Testis (tissue), 3 donors: ENCODE measurements around the gene PLIN4. TPM values are rescaled to one million over a fixed set of nuclear protein-coding genes. Genes with fewer than 3 reads are reported as not detected.

Experiments used
- DNase-seq: peaks from one replicate; pipeline ENCODE4 v3.0.0-alpha.2; 2019
- H3K27ac ChIP-seq, 2 donors: fragments of 200-600 bp; sonication (generic); one replicate each; pipeline ENCODE4 v1.5.1; 2019
- H3K27me3 ChIP-seq: fragments of 200-600 bp; sonication (generic); one replicate; pipeline ENCODE4 v1.5.1; 2019
- H3K36me3 ChIP-seq: fragments of 200-600 bp; sonication (generic); one replicate; pipeline ENCODE4 v1.5.1; 2017; ENCODE audit warnings: low read depth; ENCODE audit errors: missing control alignments
- H3K4me1 ChIP-seq: fragments of 200-600 bp; sonication (generic); one replicate; pipeline ENCODE4 v1.5.1; 2019
- H3K4me3 ChIP-seq, 2 donors: fragments of 200-600 bp; sonication (generic); one replicate each; pipeline ENCODE4 v1.5.1; 2017 to 2019
- H3K9me3 ChIP-seq: fragments of 200-600 bp; sonication (generic); one replicate; pipeline ENCODE4 v1.5.1; 2017
- POLR2A ChIP-seq: fragments of 450-650 bp; IDR thresholded peaks from one replicate; pipeline ENCODE4 v1.6.1; 2017; ENCODE audit warnings: antibody characterized with exemption, mild to moderate bottlenecking, moderate library complexity
- whole genome bisulfite sequencing, 2 donors: methylation state at CpG; one replicate each; pipeline ENCODE4 v1.1.5; 2018; 5-methylcytosine and 5-hydroxymethylcytosine counted together
- intact Hi-C: fragments of 100-400 bp; cut with DNase I; formaldehyde crosslinking; loops from one replicate; pipeline ENCODE4 v1.15.1; 2023; ENCODE audit warnings: low total_unique reads
- polyA plus RNA-seq: library from polyadenylated mRNA; stranded (reverse); fragments of 350-450 nt; fragmentation: Illumina TruSeq; extraction: RNeasy Lipid Tissue Mini Kit (QIAGEN cat#74804); gene quantifications from one replicate; pipeline ENCODE4 v1.2.3, GENCODE V29; 2014; ENCODE audit warnings: low read depth, low replicate concordance; ENCODE audit not compliant: insufficient read depth
- total RNA-seq, 2 donors: library from RNA; depleted of rRNA; stranded (reverse); fragments of >200 nt; gene quantifications; one replicate each; pipeline ENCODE4 v1.2.3, GENCODE V29; 2016
- TF ChIP-seq, protein P1 (sequence below), 3 experiments: fragments of 450-650 bp in 2 of 3; fragments of 200-600 bp in 1 of 3; sonication (generic) in 1 of 3; IDR thresholded peaks; one replicate each; pipeline ENCODE4 v1.5.1; 2016 to 2019; ENCODE audit warnings: antibody characterized with exemption in 3 of 3, mild to moderate bottlenecking in 2 of 3, moderate library complexity in 1 of 3

PLIN4 gene
- total and polyA plus RNA-seq, 3 donors from 2014 or later = 2.8 to 4.0 (median 3.7) TPM

DNA sequence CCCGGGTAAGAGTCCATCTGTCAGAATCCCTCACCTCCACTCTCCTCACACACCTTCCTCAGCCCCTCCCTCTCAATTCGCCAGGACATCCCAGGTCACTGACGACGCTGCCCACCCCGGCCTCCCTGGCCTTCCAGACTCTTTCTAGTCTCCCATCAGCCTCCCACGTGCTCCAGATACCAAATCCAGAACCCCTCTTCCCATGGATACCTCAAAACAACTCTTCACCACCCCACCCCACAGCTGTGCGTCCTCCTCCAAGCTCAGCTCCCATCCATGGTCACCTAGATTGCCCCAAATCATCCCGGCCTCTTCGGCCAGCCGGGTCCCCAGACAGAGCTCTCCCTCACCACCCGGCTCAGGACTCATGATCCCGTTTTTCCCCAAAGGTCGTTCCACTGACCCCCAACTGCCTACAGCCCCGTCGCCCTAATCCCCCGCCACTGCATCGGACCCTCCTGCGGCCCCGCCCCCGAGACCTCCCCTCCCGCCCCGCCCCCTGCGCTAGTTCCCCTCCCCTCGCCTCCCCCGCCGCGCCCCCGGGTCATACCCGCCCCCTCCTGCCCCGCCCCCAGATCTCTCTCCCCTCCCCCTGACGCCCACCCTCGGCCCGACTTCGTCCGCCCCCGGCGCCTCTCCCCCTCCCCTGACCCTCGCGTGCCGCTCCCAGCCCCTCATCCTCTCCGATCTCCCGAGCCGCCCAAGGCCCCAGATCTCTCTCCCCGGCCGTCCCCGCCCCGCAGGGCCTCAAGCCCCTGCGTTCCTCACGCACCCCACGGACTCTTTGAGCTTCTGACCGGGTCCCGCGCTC, 61.2 kb downstream of the PLIN4 start:
- peak; percentile 67 for DNase-seq
- whole genome bisulfite sequencing, 2 donors = 1% methylated on average over 26 to 32 of the region's 53 CpGs
- no peaks in the 10 kb centered on the region for H3K36me3 ChIP-seq
- H3K4me1 ChIP-seq = peaks cover 31% of the 10 kb centered on the region
- TF ChIP-seq POLR2A = no peak
- TF ChIP-seq, protein P1, sequence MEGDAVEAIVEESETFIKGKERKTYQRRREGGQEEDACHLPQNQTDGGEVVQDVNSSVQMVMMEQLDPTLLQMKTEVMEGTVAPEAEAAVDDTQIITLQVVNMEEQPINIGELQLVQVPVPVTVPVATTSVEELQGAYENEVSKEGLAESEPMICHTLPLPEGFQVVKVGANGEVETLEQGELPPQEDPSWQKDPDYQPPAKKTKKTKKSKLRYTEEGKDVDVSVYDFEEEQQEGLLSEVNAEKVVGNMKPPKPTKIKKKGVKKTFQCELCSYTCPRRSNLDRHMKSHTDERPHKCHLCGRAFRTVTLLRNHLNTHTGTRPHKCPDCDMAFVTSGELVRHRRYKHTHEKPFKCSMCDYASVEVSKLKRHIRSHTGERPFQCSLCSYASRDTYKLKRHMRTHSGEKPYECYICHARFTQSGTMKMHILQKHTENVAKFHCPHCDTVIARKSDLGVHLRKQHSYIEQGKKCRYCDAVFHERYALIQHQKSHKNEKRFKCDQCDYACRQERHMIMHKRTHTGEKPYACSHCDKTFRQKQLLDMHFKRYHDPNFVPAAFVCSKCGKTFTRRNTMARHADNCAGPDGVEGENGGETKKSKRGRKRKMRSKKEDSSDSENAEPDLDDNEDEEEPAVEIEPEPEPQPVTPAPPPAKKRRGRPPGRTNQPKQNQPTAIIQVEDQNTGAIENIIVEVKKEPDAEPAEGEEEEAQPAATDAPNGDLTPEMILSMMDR (IDR thresholded peaks at IDR 0.05) = no peak
- H3K4me3 ChIP-seq = peak overlapping the region; percentile 82 to 87
- H3K27me3 ChIP-seq = no peaks in the 10 kb centered on the region
- H3K9me3 ChIP-seq = no peaks in the 10 kb centered on the region
- intact Hi-C loops = loop anchor here (2.0 to 10.0 kb wide), 2 partner anchors 14 to 52 kb away; partner anchors contain the start of genes CHAF1A and SH3GL1
- H3K27ac ChIP-seq = peak overlapping the region; percentile 86 to 92

DNA sequence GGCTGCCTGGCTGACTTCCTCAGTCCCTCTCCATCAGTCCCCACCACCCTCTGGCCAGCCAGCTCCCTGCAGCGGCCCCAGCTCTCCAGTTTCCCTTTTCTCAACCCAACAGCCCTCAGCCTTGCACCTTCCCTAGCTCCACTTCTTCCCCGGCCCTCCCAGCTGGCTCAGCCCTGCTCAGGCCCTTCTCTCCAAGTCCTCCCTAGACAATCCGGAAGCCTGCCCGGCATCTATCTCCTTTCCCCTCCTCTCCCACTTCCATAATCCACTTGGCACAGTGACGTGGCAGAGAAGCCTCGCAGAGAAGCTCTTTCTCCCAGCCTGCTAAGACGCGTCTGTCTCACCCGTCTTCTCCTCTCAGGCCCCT, 61.8 kb downstream of the PLIN4 start:
- H3K4me1 ChIP-seq = peaks cover 31% of the 10 kb centered on the region
- DNase-seq = peak; percentile 63
- peak overlapping the region; percentile 82 to 87 for H3K4me3 ChIP-seq
- intact Hi-C loops = loop anchor here (2.0 to 10.0 kb wide), 2 partner anchors 14 to 52 kb away; partner anchors contain the start of genes CHAF1A and SH3GL1
- H3K9me3 ChIP-seq = no peaks in the 10 kb centered on the region
- peak overlapping the region; percentile 86 to 92 for H3K27ac ChIP-seq
- no peaks in the 10 kb centered on the region for H3K36me3 ChIP-seq
- no peaks in the 10 kb centered on the region for H3K27me3 ChIP-seq
- TF ChIP-seq, protein P1 (IDR thresholded peaks at IDR 0.05) = no peak
- no peak for TF ChIP-seq POLR2A
- 4 to 5% methylated on average over 9 of the region's 9 CpGs for WGBS, 2 donors

DNA sequence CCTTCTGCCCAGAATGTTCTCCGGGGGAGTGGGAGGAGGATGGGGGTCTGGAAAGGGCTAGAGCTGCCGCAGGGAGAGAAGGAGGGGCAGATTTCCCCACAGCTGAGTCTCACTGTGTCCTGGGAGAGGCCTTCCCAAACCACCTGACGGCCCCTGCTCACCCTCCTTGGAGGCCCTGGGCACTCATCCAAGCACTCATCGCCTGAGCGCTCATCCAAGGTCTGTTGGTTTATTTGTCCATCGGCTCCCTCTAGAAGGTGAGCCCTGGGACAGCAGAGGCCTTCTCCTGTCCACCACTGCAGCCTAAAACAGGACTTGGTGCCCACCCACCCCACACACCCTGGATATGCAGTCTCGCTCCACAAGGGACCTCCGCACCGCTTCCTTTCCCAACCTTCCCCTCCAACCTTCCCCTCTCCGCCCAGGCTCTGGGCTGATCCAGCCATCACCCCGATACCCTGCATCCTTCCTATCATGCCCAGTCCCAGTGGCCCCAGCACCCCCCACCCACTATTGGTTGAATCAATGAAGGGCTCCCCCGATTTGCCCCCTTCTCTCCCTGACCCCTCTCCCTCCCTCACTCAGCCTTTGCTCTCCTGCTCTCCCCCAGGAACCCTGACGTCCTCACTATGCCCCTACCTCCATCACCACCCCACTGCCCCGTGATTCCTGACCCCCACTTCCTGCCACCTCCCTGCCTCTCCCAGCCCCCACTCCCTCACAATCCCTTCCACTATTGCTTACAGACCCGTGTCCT, 62.4 kb downstream of the PLIN4 start:
- H3K4me1 ChIP-seq = peaks cover 31% of the 10 kb centered on the region
- intact Hi-C loops = loop anchor here (2.0 to 10.0 kb wide), 2 partner anchors 15 to 51 kb away; partner anchors contain the start of genes CHAF1A and SH3GL1
- peak overlapping the region; percentile 86 to 92 for H3K27ac ChIP-seq
- peak; percentile 86 for DNase-seq
- peak overlapping the region in 1 of 2 donors; percentile 87 for H3K4me3 ChIP-seq
- no peaks in the 10 kb centered on the region for H3K36me3 ChIP-seq
- no peaks in the 10 kb centered on the region for H3K9me3 ChIP-seq
- no peaks in the 10 kb centered on the region for H3K27me3 ChIP-seq
- no peak for TF ChIP-seq POLR2A
- TF ChIP-seq, protein P1 (IDR thresholded peaks at IDR 0.05) = no peak
- WGBS, 2 donors = 19 to 41% methylated on average over 14 to 15 of the region's 15 CpGs

DNA sequence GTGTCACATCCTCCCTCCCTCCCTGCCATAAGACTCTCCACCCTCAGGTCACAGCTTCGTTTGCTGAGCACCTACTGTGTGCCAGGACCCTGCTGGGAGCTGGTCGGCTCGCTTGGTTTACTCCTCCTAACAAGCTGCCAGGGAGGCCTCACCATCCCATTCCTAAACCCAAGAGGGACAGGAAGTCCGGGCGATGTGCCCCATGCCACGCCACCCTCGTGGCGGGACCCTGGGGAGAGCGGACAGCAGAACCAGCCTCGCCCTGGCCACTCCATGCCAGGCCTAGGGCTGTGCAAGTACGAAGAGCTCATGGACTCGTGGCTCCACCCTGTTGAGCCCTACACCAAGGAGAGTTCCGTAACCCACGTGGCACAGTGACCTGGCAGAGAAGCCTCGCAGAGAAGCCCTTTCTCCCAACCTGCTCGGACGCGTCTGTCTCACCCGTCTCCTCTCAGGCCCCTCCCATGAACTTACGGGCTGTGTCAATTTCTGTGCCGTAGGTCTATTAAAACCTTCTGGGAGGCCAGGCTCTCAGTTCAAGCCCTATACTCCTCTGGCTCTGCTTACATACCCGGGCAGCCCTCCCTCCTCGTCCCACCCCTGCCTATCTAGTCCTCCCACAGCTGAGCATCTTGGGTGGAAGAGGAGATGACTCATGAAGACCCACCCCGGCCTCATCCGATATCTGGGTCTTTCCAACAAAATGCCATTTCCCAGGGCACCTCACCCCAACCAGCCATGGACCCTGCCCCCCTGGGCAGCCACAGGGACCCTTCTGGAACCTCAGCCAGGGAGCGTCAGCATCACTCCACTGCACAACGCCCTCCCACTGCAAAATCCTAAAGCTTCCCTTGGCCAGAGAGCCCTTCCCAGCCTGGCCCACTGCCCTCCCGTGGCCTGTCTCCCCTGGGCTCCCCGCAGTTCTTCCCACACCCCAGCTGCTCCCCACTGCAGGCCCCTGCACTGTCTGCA, 63.3 kb downstream of the PLIN4 start:
- intact Hi-C loops = loop anchor here (10.0 kb wide), 1 partner anchor 50 kb away; the partner anchor contains the start of genes CHAF1A and SH3GL1
- H3K4me3 ChIP-seq = no peak overlapping the region
- H3K36me3 ChIP-seq = no peaks in the 10 kb centered on the region
- TF ChIP-seq POLR2A = no peak
- H3K4me1 ChIP-seq = peaks cover 31% of the 10 kb centered on the region
- H3K27ac ChIP-seq = peak overlapping the region in 1 of 2 donors; percentile 92
- WGBS, 2 donors = 51 to 54% methylated on average over 16 to 28 of the region's 29 CpGs
- H3K9me3 ChIP-seq = no peaks in the 10 kb centered on the region
- peak; percentile 73 for DNase-seq
- H3K27me3 ChIP-seq = no peaks in the 10 kb centered on the region
